GM12878 (cell line): ENCODE measurements around the gene TSHZ1.

ENCODE experiments used
- FOXM1 ChIP-seq: IDR thresholded peaks from 2 replicates; pipeline ENCODE4 v1.6.1; 2012; ENCODE audit warnings: low read depth, mild to moderate bottlenecking, inconsistent platforms, low read length, moderate library complexity
- SUZ12 ChIP-seq: fragments of 200-600 bp; sonication (generic); IDR thresholded peaks from one replicate; pipeline ENCODE4 v1.6.1; 2018; ENCODE audit warnings: antibody characterized with exemption, mild to moderate bottlenecking; ENCODE audit not compliant: unreplicated experiment
- ZBTB11 ChIP-seq: fragments of 450-650 bp; formaldehyde crosslinking; IDR thresholded peaks from 2 replicates; pipeline ENCODE4 v1.5.0; 2022; ENCODE audit warnings: mild to moderate bottlenecking, missing genetic modification characterization

- TF ChIP-seq FOXM1: no peak
- no peak for TF ChIP-seq ZBTB11 (CRISPR knock-in tag)
- no peak for TF ChIP-seq SUZ12
Observed at GRCh38 chr18:75192899-75193298, 17.7 kb upstream of the TSHZ1 start.
